AG04450 (cell line): Measurements from ENCODE around the gene NPTX1. TPM values are rescaled to one million over a fixed set of nuclear protein-coding genes. Genes with fewer than 3 reads are reported as not detected.

ENCODE experiments used
- CTCF ChIA-PET: fragments of 300-600, 350-600 bp; formaldehyde crosslinking; extraction: SDS; loops from one replicate; lab custom pipeline; 2022; ENCODE audit warnings: antibody characterized with exemption, inconsistent platforms; lab: Charles Lee
- POLR2A ChIA-PET: fragments of 350-600 bp; formaldehyde crosslinking; extraction: SDS; loops from one replicate; lab custom pipeline; 2021; ENCODE audit warnings: antibody characterized with exemption, inconsistent platforms; lab: Yijun Ruan, JAX
- DNase-seq: peaks from one replicate; pipeline ENCODE4 v3.0.0-alpha.2; 2011; ENCODE audit warnings: low read depth, low spot score
- H3K27ac ChIP-seq: one replicate; pipeline ENCODE4 v1.5.1; 2012; ENCODE audit warnings: low read depth, low read length, control low read depth
- H3K27me3 ChIP-seq: one replicate; pipeline ENCODE4 v1.6.0; 2012; ENCODE audit warnings: low read length; ENCODE audit not compliant: control insufficient read depth, insufficient read depth
- H3K4me3 ChIP-seq: 2 replicates; pipeline ENCODE4 v1.5.1; 2011; ENCODE audit warnings: mild to moderate bottlenecking, low read depth, low read length, control low read depth
- H3K9me3 ChIP-seq: 2 replicates; pipeline ENCODE4 v1.5.1; 2012; ENCODE audit warnings: low read length; ENCODE audit not compliant: control insufficient read depth, insufficient read depth
- polyA plus RNA-seq: library from polyadenylated mRNA; depleted of rRNA; stranded (reverse); fragments of >200 nt; gene quantifications from 2 replicates; pipeline ENCODE4 v1.2.3, GENCODE V29; 2011
- TF ChIP-seq, protein P1 (sequence below): IDR thresholded peaks from 2 replicates; pipeline ENCODE4 v1.5.1; 2011; ENCODE audit warnings: low read depth, low read length, control low read depth, inconsistent platforms

The NPTX1 gene
- polyA plus RNA-seq, 1 experiment, result 6.5 TPM

DNA sequence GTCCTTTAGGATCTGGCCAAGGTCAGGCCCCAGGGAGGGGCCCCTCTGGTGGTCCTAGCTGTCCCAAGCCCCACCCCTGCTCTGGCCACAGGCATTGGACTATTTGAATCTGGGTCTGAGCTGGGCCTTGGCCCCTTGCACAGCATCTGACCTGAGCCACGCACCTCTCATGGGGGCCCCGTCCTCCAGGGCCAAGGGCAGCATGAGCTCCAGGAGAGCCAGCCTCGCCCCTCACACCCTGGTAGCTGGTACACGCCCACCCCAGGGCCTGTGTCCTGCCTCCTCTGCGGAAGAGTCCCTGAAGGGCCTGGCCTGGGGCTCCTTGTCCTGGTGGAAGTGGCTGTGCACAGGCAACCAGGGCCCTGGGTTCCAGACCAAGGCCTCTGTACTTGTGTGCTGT is 37.6 kb downstream of the NPTX1 start:
- no peak for DNase-seq
- no peak overlapping the region for H3K4me3 ChIP-seq
- POLR2A ChIA-PET, result no interaction called here
- CTCF ChIA-PET, result interaction anchor here (1.4 kb wide), 1 partner anchor 11 kb away, joined by 5 read pairs; no protein-coding TSS in a partner anchor
- H3K27ac ChIP-seq, result no peak overlapping the region
- H3K27me3 ChIP-seq, result peaks cover 18% of the 10 kb centered on the region
- TF ChIP-seq, protein P1, sequence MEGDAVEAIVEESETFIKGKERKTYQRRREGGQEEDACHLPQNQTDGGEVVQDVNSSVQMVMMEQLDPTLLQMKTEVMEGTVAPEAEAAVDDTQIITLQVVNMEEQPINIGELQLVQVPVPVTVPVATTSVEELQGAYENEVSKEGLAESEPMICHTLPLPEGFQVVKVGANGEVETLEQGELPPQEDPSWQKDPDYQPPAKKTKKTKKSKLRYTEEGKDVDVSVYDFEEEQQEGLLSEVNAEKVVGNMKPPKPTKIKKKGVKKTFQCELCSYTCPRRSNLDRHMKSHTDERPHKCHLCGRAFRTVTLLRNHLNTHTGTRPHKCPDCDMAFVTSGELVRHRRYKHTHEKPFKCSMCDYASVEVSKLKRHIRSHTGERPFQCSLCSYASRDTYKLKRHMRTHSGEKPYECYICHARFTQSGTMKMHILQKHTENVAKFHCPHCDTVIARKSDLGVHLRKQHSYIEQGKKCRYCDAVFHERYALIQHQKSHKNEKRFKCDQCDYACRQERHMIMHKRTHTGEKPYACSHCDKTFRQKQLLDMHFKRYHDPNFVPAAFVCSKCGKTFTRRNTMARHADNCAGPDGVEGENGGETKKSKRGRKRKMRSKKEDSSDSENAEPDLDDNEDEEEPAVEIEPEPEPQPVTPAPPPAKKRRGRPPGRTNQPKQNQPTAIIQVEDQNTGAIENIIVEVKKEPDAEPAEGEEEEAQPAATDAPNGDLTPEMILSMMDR, result no peak
- H3K9me3 ChIP-seq, result no peaks in the 10 kb centered on the region; the same call in 1 of the 2 replicates

DNA sequence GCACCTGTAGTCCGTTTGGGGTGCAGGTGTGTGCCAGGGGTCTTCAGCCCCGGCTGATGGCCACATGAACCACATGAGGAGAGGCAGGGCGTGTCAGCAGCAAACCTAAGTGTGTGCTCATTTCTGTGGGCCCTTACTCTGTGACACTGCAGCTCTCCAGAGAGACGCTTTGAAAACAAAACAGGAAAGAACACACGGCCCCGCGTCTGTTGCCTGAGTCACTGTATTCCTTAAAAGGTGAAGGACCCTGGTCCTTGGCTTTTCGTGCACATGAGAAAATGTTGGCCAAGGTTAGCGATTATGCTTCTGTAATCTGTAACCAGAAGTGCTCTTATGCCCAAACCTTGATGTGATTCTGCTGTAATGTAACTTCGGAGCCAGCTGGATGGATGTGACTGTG is 38.9 kb downstream of the NPTX1 start:
- H3K27ac ChIP-seq, result no peak overlapping the region
- peaks cover 8% of the 10 kb centered on the region for H3K27me3 ChIP-seq
- ChIA-PET CTCF (interaction anchor here (1.4 kb wide), 1 partner anchor 10 kb away, joined by 5 read pairs; no protein-coding TSS in a partner anchor), POLR2A (no interaction called here)
- H3K4me3 ChIP-seq, result no peak overlapping the region
- no peaks in the 10 kb centered on the region; the same call in 1 of the 2 replicates for H3K9me3 ChIP-seq
- TF ChIP-seq, protein P1, result no peak
- no peak for DNase-seq

DNA sequence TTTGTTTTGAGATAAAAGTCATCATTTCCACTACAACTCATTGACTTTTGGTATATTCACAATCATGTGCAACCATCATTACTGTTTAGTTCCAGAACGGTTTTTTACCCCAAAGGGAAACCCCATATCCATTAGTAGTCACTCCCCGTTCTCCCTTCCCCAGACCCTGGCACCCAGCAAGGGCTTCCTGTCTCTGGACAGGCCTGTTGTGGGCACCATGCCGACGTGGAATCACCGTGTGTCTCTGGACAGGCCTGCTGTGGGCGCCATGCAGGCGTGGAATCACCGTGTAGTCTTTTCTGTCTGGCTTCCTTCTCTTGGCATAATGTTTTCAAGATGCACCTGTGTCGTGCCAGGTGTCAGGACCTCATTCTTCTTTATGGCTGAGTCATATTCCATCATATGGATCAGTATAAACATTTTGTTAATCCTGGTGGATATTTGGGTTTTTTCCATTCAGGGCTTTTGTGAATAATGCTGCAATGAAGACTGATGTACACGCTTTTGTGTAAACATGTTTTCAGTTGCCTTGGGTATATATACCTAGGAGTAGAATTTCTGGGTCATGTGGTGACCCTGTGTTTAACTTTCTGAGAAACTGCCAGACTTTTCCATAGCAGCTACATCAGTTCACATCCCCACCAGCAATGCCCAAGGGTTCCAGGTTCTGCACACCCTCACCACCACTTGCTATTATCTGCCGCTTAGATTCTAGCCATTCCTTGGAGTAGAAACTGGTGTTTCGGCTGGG is 42.3 kb downstream of the NPTX1 start:
- POLR2A ChIA-PET, result no interaction called here
- TF ChIP-seq, protein P1, result no peak
- Histone ChIP-seq H3K4me3 (no peak overlapping the region), H3K9me3 (no peaks in the 10 kb centered on the region), H3K27me3 (peaks cover 3% of the 10 kb centered on the region), H3K27ac (no peak overlapping the region)
- CTCF ChIA-PET, result no interaction called here
- DNase-seq, result no peak

DNA sequence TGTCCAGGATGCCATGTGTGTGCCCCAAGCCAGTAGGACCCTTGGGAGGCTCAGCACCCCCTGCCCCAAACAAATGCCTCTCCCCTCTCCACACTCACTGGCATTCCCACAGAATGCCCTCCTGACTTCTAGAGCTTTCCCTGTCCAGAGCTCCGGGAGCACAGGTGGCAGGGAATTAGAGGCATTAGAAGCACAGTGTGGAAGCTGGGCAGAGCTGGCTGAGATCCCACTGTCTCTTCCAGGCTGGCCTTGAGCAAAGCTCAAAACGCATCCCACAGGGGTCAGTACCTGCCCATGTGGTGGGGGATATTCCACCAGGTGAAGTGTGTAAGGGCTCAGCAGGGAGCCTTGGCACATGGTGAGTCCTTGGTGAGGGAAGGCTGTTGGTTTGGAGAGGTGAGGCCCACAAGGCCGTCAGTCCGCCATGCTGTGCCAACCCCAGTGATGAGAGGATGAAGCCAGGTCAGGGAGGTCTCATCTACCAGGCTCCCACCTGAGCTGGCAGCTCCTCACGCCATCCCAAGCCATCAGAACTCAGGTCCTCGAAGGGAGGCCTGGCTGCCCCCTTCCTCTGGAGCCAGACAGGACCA is 43.4 kb downstream of the NPTX1 start:
- H3K27ac ChIP-seq, result no peak overlapping the region
- no peaks in the 10 kb centered on the region for H3K27me3 ChIP-seq
- no peak overlapping the region for H3K4me3 ChIP-seq
- H3K9me3 ChIP-seq, result no peaks in the 10 kb centered on the region
- POLR2A ChIA-PET, result interaction anchor here (0.7 kb wide), 1 partner anchor 99 kb away, joined by 3 read pairs; no protein-coding TSS in a partner anchor
- TF ChIP-seq, protein P1, result no peak
- DNase-seq, result no peak
- CTCF ChIA-PET, result no interaction called here
